Gastrocnemius medialis (tissue), 4 donors: Measurements from ENCODE around the gene ATAD1. TPM values are rescaled to one million over a fixed set of nuclear protein-coding genes. Genes with fewer than 3 reads are reported as not detected.
"Not testable (repeated sequence)": the region's sequence is repeated elsewhere in the genome, so short reads cannot be mapped to it uniquely, and the experiment has no call there.

ENCODE experiments used
- ATAC-seq, 2 donors: fragments of 150-250 bp; one replicate each; pipeline ENCODE4 v1.9.1; 2016
- DNase-seq, 2 donors: peaks; one replicate each; pipeline ENCODE4 v3.0.0-alpha.2; 2019
- H3K27ac ChIP-seq, 4 donors: fragments of 200-600 bp; sonication (generic); 1 replicate in 1 of 4; 2 replicates in 3 of 4; pipeline ENCODE4 v1.5.1; 2016 to 2018; ENCODE audit warnings: mild to moderate bottlenecking in 2 of 4, moderate library complexity in 1 of 4
- H3K27me3 ChIP-seq, 3 donors: fragments of 200-600 bp; sonication (generic) in 2 of 3; 1 replicate in 1 of 3; 2 replicates in 2 of 3; pipeline versions ENCODE4 v1.5.1 to v1.6.0; 2016 to 2019; ENCODE audit warnings: mild to moderate bottlenecking in 1 of 3, moderate library complexity in 1 of 3
- H3K36me3 ChIP-seq, 2 donors: fragments of 200-600 bp; sonication (generic) in 1 of 2; one replicate each; pipeline ENCODE4 v1.5.1; 2017 to 2018
- H3K4me1 ChIP-seq, 2 donors: fragments of 200-600 bp; sonication (generic) in 1 of 2; one replicate each; pipeline ENCODE4 v1.5.1; 2016 to 2017; ENCODE audit warnings: mild to moderate bottlenecking in 2 of 2
- H3K4me3 ChIP-seq, 4 donors: fragments of 200-600 bp; sonication (generic) in 3 of 4; 1 replicate in 1 of 4; 2 replicates in 3 of 4; pipeline ENCODE4 v1.5.1; 2016 to 2019; ENCODE audit warnings: mild to moderate bottlenecking in 2 of 4
- H3K9me3 ChIP-seq, 3 donors: fragments of 200-600 bp; sonication (generic) in 2 of 3; 1 replicate in 1 of 3; 2 replicates in 2 of 3; pipeline ENCODE4 v1.5.1; 2016 to 2019
- POLR2A ChIP-seq, 2 donors: fragments of 450-650 bp; IDR thresholded peaks; one replicate each; pipeline ENCODE4 v1.6.1; 2017; ENCODE audit warnings: antibody characterized with exemption in 2 of 2, mild to moderate bottlenecking in 2 of 2, moderate library complexity in 2 of 2
- in situ Hi-C, 4 donors: fragments of 200-750 bp; cut with MboI; loops; one replicate each; pipeline versions ENCODE4 v1.15.0 to v1.8.0; 2017; ENCODE audit warnings: low sequenced_read_pairs in 4 of 4
- intact Hi-C: fragments of 100-400 bp; cut with DNase I; formaldehyde crosslinking; loops from one replicate; pipeline ENCODE4 v1.15.1; 2023; ENCODE audit warnings: low total_unique reads
- total RNA-seq, 4 donors: library from RNA; depleted of rRNA; stranded (reverse); fragments of >200 nt; gene quantifications; one replicate each; pipeline versions ENCODE4 v1.1.0 to v1.2.3, GENCODE V29; 2016
- TF ChIP-seq, protein P1 (sequence below), 5 experiments: fragments of 450-650 bp in 3 of 5; fragments of 200-600 bp in 2 of 5; sonication (generic) in 2 of 5; IDR thresholded peaks in 4 of 5; conservative IDR thresholded peaks in 1 of 5; 1 replicate in 4 of 5; 2 replicates in 1 of 5; pipeline ENCODE4 v1.5.1; 2016 to 2019; ENCODE audit warnings: antibody characterized with exemption in 5 of 5, mild to moderate bottlenecking in 3 of 5, moderate library complexity in 3 of 5

Gene ATAD1
- total RNA-seq, 4 donors from 2014 or later: 32.0 to 65.4 (median 51.0) TPM

- H3K27ac ChIP-seq: peak overlapping the region; percentile 86 to 97 (median 92)
- peak; percentile 52 to 65 for TF ChIP-seq POLR2A (IDR thresholded peaks at IDR 0.05)
- TF ChIP-seq, protein P1, sequence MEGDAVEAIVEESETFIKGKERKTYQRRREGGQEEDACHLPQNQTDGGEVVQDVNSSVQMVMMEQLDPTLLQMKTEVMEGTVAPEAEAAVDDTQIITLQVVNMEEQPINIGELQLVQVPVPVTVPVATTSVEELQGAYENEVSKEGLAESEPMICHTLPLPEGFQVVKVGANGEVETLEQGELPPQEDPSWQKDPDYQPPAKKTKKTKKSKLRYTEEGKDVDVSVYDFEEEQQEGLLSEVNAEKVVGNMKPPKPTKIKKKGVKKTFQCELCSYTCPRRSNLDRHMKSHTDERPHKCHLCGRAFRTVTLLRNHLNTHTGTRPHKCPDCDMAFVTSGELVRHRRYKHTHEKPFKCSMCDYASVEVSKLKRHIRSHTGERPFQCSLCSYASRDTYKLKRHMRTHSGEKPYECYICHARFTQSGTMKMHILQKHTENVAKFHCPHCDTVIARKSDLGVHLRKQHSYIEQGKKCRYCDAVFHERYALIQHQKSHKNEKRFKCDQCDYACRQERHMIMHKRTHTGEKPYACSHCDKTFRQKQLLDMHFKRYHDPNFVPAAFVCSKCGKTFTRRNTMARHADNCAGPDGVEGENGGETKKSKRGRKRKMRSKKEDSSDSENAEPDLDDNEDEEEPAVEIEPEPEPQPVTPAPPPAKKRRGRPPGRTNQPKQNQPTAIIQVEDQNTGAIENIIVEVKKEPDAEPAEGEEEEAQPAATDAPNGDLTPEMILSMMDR (IDR thresholded peaks at IDR 0.05 in 4 of 5, conservative IDR thresholded peaks at IDR 0.05 in 1 of 5): no peak
- no peaks in the 10 kb centered on the region for H3K27me3 ChIP-seq
- peak; percentile 66 to 72 for ATAC-seq
- H3K9me3 ChIP-seq: no peaks in the 10 kb centered on the region
- no peaks in the 10 kb centered on the region for H3K36me3 ChIP-seq
- intact Hi-C loops (loop anchor here (2.0 to 5.0 kb wide), 6 partner anchors 181 to 615 kb away; no protein-coding TSS in a partner anchor), in situ Hi-C loops (loop anchor here in 3 of 4 donors (5.0 to 25.0 kb wide), 3 partner anchors 250 to 525 kb away; no protein-coding TSS in a partner anchor)
- H3K4me3 ChIP-seq: peak overlapping the region; percentile 83 to 91 (median 87)
- peaks cover under 1 to 2% of the 10 kb centered on the region in 2 donors for H3K4me1 ChIP-seq
- DNase-seq: peak; percentile 92 to 96
Measured at GRCh38 chr10:87861953-87862678, 44.1 kb upstream of the ATAD1 start.

DNA sequence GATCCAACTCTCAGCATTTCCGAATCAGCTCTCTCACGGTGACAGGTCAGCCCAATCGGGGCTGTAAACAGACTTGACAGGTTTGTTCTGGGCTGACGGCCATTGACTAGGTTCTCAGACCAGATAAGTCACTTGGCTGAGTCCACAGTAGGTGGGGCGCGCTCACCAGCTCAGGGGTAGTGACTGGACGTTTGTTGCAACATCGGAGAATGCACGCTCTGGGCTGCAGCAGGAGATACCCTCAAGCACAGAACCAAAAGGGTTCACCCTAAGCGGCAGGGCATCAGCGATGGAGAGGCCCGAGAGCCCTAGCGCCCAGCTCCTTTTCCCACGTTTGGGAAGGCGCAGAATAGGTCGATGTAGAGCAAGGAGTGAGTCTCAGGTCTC is 43.5 kb upstream of the ATAD1 start:
- DNase-seq (peak; percentile 70 to 77), ATAC-seq (peak; percentile 8 to 13)
- TF ChIP-seq, protein P1 (IDR thresholded peaks at IDR 0.05 in 4 of 5, conservative IDR thresholded peaks at IDR 0.05 in 1 of 5): no peak
- TF ChIP-seq POLR2A (IDR thresholded peaks at IDR 0.05): no peak
- Histone ChIP-seq H3K27me3 (no peaks in the 10 kb centered on the region), H3K27ac (peak overlapping the region; percentile 86 to 97 (median 92)), H3K9me3 (no peaks in the 10 kb centered on the region), H3K4me1 (peaks cover 0 to 2% of the 10 kb centered on the region in 2 donors), H3K36me3 (no peaks in the 10 kb centered on the region), H3K4me3 (peak overlapping the region; percentile 83 to 91 (median 87))
- intact Hi-C loops: loop anchor here (2.0 to 5.0 kb wide), 5 partner anchors 236 to 616 kb away; no protein-coding TSS in a partner anchor
- in situ Hi-C loops: loop anchor here in 3 of 4 donors (5.0 to 25.0 kb wide), 3 partner anchors 251 to 526 kb away; no protein-coding TSS in a partner anchor

GRCh38 chr10:87860816-87861403 is 42.9 kb upstream of the ATAD1 start:
- H3K27ac ChIP-seq: peak overlapping the region; percentile 86 to 97 (median 92)
- H3K4me3 ChIP-seq: peak overlapping the region in 2 of 4 donors; percentile 83 to 91
- no peaks in the 10 kb centered on the region for H3K36me3 ChIP-seq
- ATAC-seq: no peak
- H3K27me3 ChIP-seq: no peaks in the 10 kb centered on the region
- DNase-seq: no peak
- in situ Hi-C loops (loop anchor here in 3 of 4 donors (5.0 to 25.0 kb wide), 3 partner anchors 251 to 526 kb away; no protein-coding TSS in a partner anchor), intact Hi-C loops (loop anchor here (2.0 to 5.0 kb wide), 5 partner anchors 236 to 616 kb away; no protein-coding TSS in a partner anchor)
- no peak for TF ChIP-seq POLR2A (IDR thresholded peaks at IDR 0.05)
- TF ChIP-seq, protein P1 (IDR thresholded peaks at IDR 0.05 in 4 of 5, conservative IDR thresholded peaks at IDR 0.05 in 1 of 5): no peak
- H3K9me3 ChIP-seq: no peaks in the 10 kb centered on the region
- H3K4me1 ChIP-seq: peaks cover 0 to 2% of the 10 kb centered on the region in 2 donors

DNA sequence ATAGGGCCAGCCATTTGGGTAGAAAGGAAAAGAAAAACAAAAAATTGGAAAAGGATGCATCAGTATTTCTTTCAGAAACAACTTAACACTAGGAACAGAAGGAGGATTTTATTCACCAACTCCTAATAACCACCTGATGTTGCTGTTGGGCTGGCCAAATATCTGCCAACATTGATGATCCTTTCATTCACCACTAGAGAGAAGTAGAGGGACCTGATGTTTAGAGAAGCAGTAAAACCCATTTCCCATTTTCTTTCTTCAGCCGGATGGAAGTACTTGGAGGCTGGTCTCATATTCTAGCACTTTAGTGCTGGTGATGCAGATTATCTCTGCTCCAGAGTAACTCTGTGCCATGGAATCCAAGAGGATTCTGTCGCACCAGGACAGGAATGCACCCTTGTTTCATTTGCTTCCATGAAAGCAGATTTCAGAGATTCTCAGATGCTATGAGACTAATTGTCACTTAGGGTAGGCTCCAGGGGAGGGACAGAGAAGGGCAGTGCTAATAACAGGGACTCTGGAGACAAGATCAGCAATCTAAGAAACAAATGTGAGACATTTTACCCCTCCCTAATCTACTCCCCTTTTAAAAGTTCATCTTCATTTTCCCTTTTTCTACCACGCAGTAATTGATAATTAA is 42.2 kb upstream of the ATAD1 start:
- H3K36me3 ChIP-seq: no peaks in the 10 kb centered on the region
- in situ Hi-C loops: loop anchor here in 3 of 4 donors (5.0 to 25.0 kb wide), 3 partner anchors 252 to 527 kb away; no protein-coding TSS in a partner anchor
- TF ChIP-seq, protein P1 (IDR thresholded peaks at IDR 0.05 in 4 of 5, conservative IDR thresholded peaks at IDR 0.05 in 1 of 5): peak; percentile 30 to 50 (median 37)
- TF ChIP-seq POLR2A (IDR thresholded peaks at IDR 0.05): no peak

GRCh38 chr10:87855665-87856064 is 37.6 kb upstream of the ATAD1 start:
- ATAC-seq, H3K27me3 ChIP-seq, H3K36me3 ChIP-seq, H3K4me1 ChIP-seq, DNase-seq, H3K9me3 ChIP-seq, H3K4me3 ChIP-seq, H3K27ac ChIP-seq, intact Hi-C loops: not testable (repeated sequence)
- in situ Hi-C loops: loop anchor here (5.0 to 25.0 kb wide), 7 partner anchors 257 to 699 kb away; no protein-coding TSS in a partner anchor

More for the DNA sequence above, 42.2 kb upstream of the ATAD1 start:
- peak; percentile 19 to 44 for DNase-seq
- H3K27me3 ChIP-seq: no peaks in the 10 kb centered on the region
- H3K9me3 ChIP-seq: no peaks in the 10 kb centered on the region
- no peak overlapping the region for H3K4me3 ChIP-seq
- intact Hi-C loops: loop anchor here (2.0 to 5.0 kb wide), 5 partner anchors 237 to 617 kb away; no protein-coding TSS in a partner anchor
- peak overlapping the region; percentile 86 to 97 (median 92) for H3K27ac ChIP-seq
- peaks cover 0 to 2% of the 10 kb centered on the region in 2 donors for H3K4me1 ChIP-seq
- ATAC-seq: no peak

GRCh38 chr10:87855247-87855646 is 37.2 kb upstream of the ATAD1 start:
- intact Hi-C loops, H3K4me1 ChIP-seq, H3K27me3 ChIP-seq, H3K4me3 ChIP-seq, DNase-seq, H3K9me3 ChIP-seq, H3K27ac ChIP-seq, H3K36me3 ChIP-seq, ATAC-seq: not testable (repeated sequence)
- in situ Hi-C loops: loop anchor here (5.0 to 25.0 kb wide), 7 partner anchors 257 to 700 kb away; no protein-coding TSS in a partner anchor
